Suprapubic skin (tissue), 4 donors: ENCODE measurements around the gene SETMAR.

Experiments
- POLR2A ChIP-seq, 2 donors: fragments of 450-650 bp; IDR thresholded peaks; one replicate each; pipeline ENCODE4 v1.6.1; 2017; ENCODE audit warnings: antibody characterized with exemption in 2 of 2, mild to moderate bottlenecking in 2 of 2, moderate library complexity in 2 of 2
- POLR2AphosphoS5 ChIP-seq, 3 donors: sonication (generic); formaldehyde crosslinking; IDR thresholded peaks; one replicate each; pipeline ENCODE4 v1.6.1; 2017; ENCODE audit warnings: antibody characterized with exemption in 3 of 3

- TF ChIP-seq POLR2A (IDR thresholded peaks at IDR 0.05) = no peak
- TF ChIP-seq POLR2AphosphoS5 (IDR thresholded peaks at IDR 0.05) = no peak
These were observed 52.4 kb downstream of the SETMAR start for GRCh38 chr3:4355401-4356219.
